K562 (cell line): ENCODE results near the gene AGPAT2. TPM values are rescaled to one million over a fixed set of nuclear protein-coding genes. Genes with fewer than 3 reads are reported as not detected.
A peak's percentile ranks its signal among the peaks of the same experiment; 100 is the strongest.

Experiments used
- BCL6 ChIP-seq: fragments of 250-450 bp; sonication (Bioruptor Pico); IDR thresholded peaks from 2 replicates; pipeline ENCODE4 v1.4.0; 2020
- CBFA2T2 ChIP-seq: fragments of 450-650 bp; conservative IDR thresholded peaks from 2 replicates; pipeline ENCODE4 v1.6.1; 2017; ENCODE audit warnings: mild to moderate bottlenecking
- CBFB ChIP-seq: sonication (generic); formaldehyde crosslinking; IDR thresholded peaks from 2 replicates; pipeline ENCODE4 v1.4.0; 2020; ENCODE audit warnings: mild to moderate bottlenecking, missing genetic modification reagents
- DIDO1 ChIP-seq: fragments of 450-650 bp; IDR thresholded peaks from 2 replicates; pipeline ENCODE4 v1.6.1; 2016; ENCODE audit warnings: low read depth, missing biosample characterization, missing genetic modification characterization
- DMBX1 ChIP-seq: fragments of 250-450 bp; sonication (Bioruptor Pico); IDR thresholded peaks from 2 replicates; pipeline ENCODE4 v1.8.0; 2022; ENCODE audit warnings: inconsistent platforms, mild to moderate bottlenecking, moderate library complexity, borderline replicate concordance
- ELF4 ChIP-seq: fragments of 450-650 bp; formaldehyde crosslinking; IDR thresholded peaks from 2 replicates; pipeline ENCODE4 v1.4.0; 2022; ENCODE audit warnings: missing genetic modification characterization
- ETV6 ChIP-seq, 3 experiments: fragments of 150-350 bp in 1 of 3; sonication (generic) in 1 of 3; formaldehyde crosslinking in 1 of 3; IDR thresholded peaks; 2 replicates each; pipeline versions ENCODE4 v1.6.1 to v1.8.0; 2014 to 2022; ENCODE audit warnings: borderline replicate concordance in 2 of 3, low read depth in 2 of 3, antibody characterized with exemption in 1 of 3, low read length in 1 of 3, mild to moderate bottlenecking in 1 of 3, missing genetic modification reagents in 1 of 3
- HINFP ChIP-seq: fragments of 450-650 bp; conservative IDR thresholded peaks from 2 replicates; pipeline ENCODE4 v1.6.1; 2016; ENCODE audit warnings: missing genetic modification characterization, low read depth, mild to moderate bottlenecking, control low read depth, missing compliant biosample characterization
- L3MBTL2 ChIP-seq: fragments of 450-650 bp; IDR thresholded peaks from 2 replicates; pipeline ENCODE4 v1.6.1; 2016; ENCODE audit warnings: mild to moderate bottlenecking, moderate library complexity
- MEF2A ChIP-seq: IDR thresholded peaks from 2 replicates; pipeline ENCODE4 v1.6.1; 2011; ENCODE audit warnings: low read depth, mild to moderate bottlenecking, low read length, moderate library complexity; ENCODE audit not compliant: control insufficient read depth
- NELFE ChIP-seq: IDR thresholded peaks from 2 replicates; pipeline ENCODE4 v1.6.1; 2011; ENCODE audit warnings: mild to moderate bottlenecking; ENCODE audit not compliant: insufficient read depth, insufficient read length
- NUFIP1 ChIP-seq: fragments of 450-650 bp; IDR thresholded peaks from 2 replicates; pipeline ENCODE4 v1.6.1; 2018; ENCODE audit not compliant: partially characterized antibody
- RBFOX2 ChIP-seq: fragments of 200-400 bp; formaldehyde crosslinking; IDR thresholded peaks from 2 replicates; pipeline ENCODE4 v1.6.1; 2017; ENCODE audit warnings: low read depth, mild to moderate bottlenecking, low read length, moderate library complexity
- RNF2 ChIP-seq: sonication (generic); IDR thresholded peaks from 2 replicates; pipeline ENCODE4 v1.6.1; 2016
- TCF3 ChIP-seq: sonication (generic); formaldehyde crosslinking; IDR thresholded peaks from 2 replicates; pipeline ENCODE4 v1.4.0; 2020; ENCODE audit warnings: mild to moderate bottlenecking, missing genetic modification reagents
- USF1 ChIP-seq: sonication (generic); formaldehyde crosslinking; IDR thresholded peaks from 2 replicates; pipeline ENCODE4 v1.9.0; 2022; ENCODE audit warnings: mild to moderate bottlenecking, missing genetic modification reagents
- ZNF699 ChIP-seq: fragments of 250-450 bp; sonication (Bioruptor Pico); IDR thresholded peaks from 2 replicates; pipeline ENCODE4 v1.8.0; 2021; ENCODE audit warnings: mild to moderate bottlenecking, moderate library complexity; ENCODE audit not compliant: insufficient replicate concordance
- ZNF830 ChIP-seq: fragments of 250-450 bp; sonication (Bioruptor Pico); IDR thresholded peaks from 2 replicates; pipeline ENCODE4 v1.5.0; 2021; ENCODE audit warnings: mild to moderate bottlenecking
- polyA plus RNA-seq, 8 experiments: library from polyadenylated mRNA; depleted of rRNA in 4 of 8; stranded (reverse) in 5 of 8; unstranded in 3 of 8; fragments of >200 nt; fragmentation: Nextera tagmentation in 2 of 8; fragmentation: Illumina TruSeq in 1 of 8; extraction: Ambion mirVana in 2 of 8; extraction: Trizol in 1 of 8; gene quantifications; 2 replicates each; pipeline versions ENCODE4 v1.2.1 to v1.2.3, GENCODE V29; 2011 to 2014; ENCODE audit warnings: inconsistent platforms in 1 of 8, missing spikeins in 1 of 8
- total RNA-seq, 7 experiments: library from RNA; depleted of rRNA in 6 of 7; stranded (reverse); fragments of >200 nt in 6 of 7; fragmentation: Illumina TruSeq in 2 of 7; extraction: Trizol in 2 of 7; gene quantifications; 2 replicates each; pipeline versions ENCODE4 v1.2.1 to v1.2.3, GENCODE V29; 2011 to 2021; ENCODE audit warnings: low replicate concordance in 1 of 7
- TF ChIP-seq, protein P1 (sequence below), 3 experiments: fragments of 200-800 bp in 1 of 3; sonication (Bioruptor generic) in 1 of 3; sonication (generic) in 1 of 3; formaldehyde crosslinking in 1 of 3; IDR thresholded peaks; 2 replicates each; pipeline versions ENCODE4 v1.6.1 to v1.8.0; 2016 to 2022; ENCODE audit warnings: mild to moderate bottlenecking in 2 of 3, missing compliant biosample characterization in 2 of 3, missing genetic modification characterization in 2 of 3, missing genetic modification reagents in 1 of 3
- TF ChIP-seq, protein P2 (sequence below): fragments of 450-650 bp; formaldehyde crosslinking; IDR thresholded peaks from 2 replicates; pipeline ENCODE4 v1.4.0; 2022; ENCODE audit warnings: missing genetic modification characterization
- TF ChIP-seq, protein P3 (sequence below): fragments of 200-800 bp; sonication (Bioruptor generic); IDR thresholded peaks from 2 replicates; pipeline ENCODE4 v1.6.1; 2017; ENCODE audit warnings: missing genetic modification characterization, missing compliant biosample characterization

The AGPAT2 gene
- total and polyA plus RNA-seq, 9 of the 15 experiments (the other 6 are each of a cell fraction or from before 2014, with no cell fraction given): 0.13 to 54.5 (median 23.9) TPM

GRCh38 chr9:136707849-136708517 is 20.7 kb upstream of the AGPAT2 start (continued):
- TF ChIP-seq NELFE (no peak), ELF4 (CRISPR knock-in tag) (no peak), CBFB (CRISPR knock-in tag) (no peak), NUFIP1 (no peak), DMBX1 (CRISPR knock-in tag) (no peak), CBFA2T2 (0 out of 2 replicates have a peak, but pooled peaks have one; percentile 6), ZNF699 (CRISPR knock-in tag) (no peak), RBFOX2 (no peak), BCL6 (CRISPR knock-in tag) (no peak), DIDO1 (no peak), L3MBTL2 (peak; percentile 18; the same call in 1 of the 2 replicates), USF1 (CRISPR knock-in tag) (peak; percentile 8; the same call in 1 of the 2 replicates), TCF3 (CRISPR knock-in tag) (peak; percentile 32; the same call in 1 of the 2 replicates), MEF2A (no peak), ETV6 (IDR thresholded peaks at IDR 0.05; ENCODE audit: borderline replicate concordance in 1 of 2, low read depth in 2 of 2, low read length in 1 of 2) (no peak), ETV6 (CRISPR knock-in tag; IDR thresholded peaks at IDR 0.05; ENCODE audit: borderline replicate concordance) (no peak), RNF2 (no peak), ZNF830 (no peak), HINFP (tag) (no peak)
- TF ChIP-seq, protein P1, sequence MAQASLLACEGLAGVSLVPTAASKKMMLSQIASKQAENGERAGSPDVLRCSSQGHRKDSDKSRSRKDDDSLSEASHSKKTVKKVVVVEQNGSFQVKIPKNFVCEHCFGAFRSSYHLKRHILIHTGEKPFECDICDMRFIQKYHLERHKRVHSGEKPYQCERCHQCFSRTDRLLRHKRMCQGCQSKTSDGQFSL (CRISPR knock-in tag; IDR thresholded peaks at IDR 0.05): no peak
- TF ChIP-seq, protein P1 (tag; IDR thresholded peaks at IDR 0.05): no peak
- TF ChIP-seq, protein P2, sequence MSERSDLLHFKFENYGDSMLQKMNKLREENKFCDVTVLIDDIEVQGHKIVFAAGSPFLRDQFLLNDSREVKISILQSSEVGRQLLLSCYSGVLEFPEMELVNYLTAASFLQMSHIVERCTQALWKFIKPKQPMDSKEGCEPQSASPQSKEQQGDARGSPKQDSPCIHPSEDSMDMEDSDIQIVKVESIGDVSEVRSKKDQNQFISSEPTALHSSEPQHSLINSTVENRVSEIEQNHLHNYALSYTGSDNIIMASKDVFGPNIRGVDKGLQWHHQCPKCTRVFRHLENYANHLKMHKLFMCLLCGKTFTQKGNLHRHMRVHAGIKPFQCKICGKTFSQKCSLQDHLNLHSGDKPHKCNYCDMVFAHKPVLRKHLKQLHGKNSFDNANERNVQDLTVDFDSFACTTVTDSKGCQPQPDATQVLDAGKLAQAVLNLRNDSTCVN (CRISPR knock-in tag): no peak
- TF ChIP-seq, protein P3, sequence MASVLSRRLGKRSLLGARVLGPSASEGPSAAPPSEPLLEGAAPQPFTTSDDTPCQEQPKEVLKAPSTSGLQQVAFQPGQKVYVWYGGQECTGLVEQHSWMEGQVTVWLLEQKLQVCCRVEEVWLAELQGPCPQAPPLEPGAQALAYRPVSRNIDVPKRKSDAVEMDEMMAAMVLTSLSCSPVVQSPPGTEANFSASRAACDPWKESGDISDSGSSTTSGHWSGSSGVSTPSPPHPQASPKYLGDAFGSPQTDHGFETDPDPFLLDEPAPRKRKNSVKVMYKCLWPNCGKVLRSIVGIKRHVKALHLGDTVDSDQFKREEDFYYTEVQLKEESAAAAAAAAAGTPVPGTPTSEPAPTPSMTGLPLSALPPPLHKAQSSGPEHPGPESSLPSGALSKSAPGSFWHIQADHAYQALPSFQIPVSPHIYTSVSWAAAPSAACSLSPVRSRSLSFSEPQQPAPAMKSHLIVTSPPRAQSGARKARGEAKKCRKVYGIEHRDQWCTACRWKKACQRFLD (CRISPR knock-in tag): peak; percentile 43; the same call in 1 of the 2 replicates
